GM23338 (cell line): ENCODE results near the gene LHX3.

Experiments used
- EZH2 ChIP-seq: fragments of 200-600 bp; sonication (generic); IDR thresholded peaks from one replicate; pipeline ENCODE4 v1.8.0; 2017; ENCODE audit warnings: antibody characterized with exemption, mild to moderate bottlenecking, low read depth; ENCODE audit not compliant: unreplicated experiment
- TF ChIP-seq, protein P1 (sequence below), 2 experiments: fragments of 200-600 bp in 1 of 2; sonication (generic) in 1 of 2; conservative IDR thresholded peaks; 2 replicates each; pipeline versions ENCODE4 v1.5.1 to v1.6.1; 2016 to 2017; ENCODE audit warnings: antibody characterized with exemption in 2 of 2, low read depth in 2 of 2, mild to moderate bottlenecking in 2 of 2, moderate library complexity in 1 of 2
- TF ChIP-seq, protein P2 (sequence below): IDR thresholded peaks from one replicate; pipeline ENCODE4 v1.6.1; 2018; ENCODE audit warnings: antibody characterized with exemption; ENCODE audit not compliant: unreplicated experiment

DNA sequence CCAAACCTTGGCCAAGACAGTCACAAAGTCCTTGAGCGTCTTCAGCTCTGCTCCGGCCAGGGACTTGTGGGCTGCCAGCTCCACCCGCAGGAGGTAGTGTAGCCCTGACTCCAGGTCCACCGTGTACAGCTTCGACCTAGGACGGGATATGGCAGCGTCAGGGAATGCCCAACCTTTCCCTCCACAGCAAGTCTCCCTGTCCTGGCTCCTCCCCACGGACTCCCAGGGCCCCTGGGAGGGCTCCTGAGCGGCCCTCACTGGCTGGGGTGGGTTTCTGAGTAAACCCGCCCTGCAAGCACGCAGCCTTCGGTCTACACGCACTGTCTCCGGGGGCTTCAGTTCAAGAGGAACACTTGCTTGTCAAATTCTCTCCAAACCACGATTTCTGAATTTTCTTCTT, 13.7 kb upstream of the LHX3 start:
- TF ChIP-seq, protein P1, sequence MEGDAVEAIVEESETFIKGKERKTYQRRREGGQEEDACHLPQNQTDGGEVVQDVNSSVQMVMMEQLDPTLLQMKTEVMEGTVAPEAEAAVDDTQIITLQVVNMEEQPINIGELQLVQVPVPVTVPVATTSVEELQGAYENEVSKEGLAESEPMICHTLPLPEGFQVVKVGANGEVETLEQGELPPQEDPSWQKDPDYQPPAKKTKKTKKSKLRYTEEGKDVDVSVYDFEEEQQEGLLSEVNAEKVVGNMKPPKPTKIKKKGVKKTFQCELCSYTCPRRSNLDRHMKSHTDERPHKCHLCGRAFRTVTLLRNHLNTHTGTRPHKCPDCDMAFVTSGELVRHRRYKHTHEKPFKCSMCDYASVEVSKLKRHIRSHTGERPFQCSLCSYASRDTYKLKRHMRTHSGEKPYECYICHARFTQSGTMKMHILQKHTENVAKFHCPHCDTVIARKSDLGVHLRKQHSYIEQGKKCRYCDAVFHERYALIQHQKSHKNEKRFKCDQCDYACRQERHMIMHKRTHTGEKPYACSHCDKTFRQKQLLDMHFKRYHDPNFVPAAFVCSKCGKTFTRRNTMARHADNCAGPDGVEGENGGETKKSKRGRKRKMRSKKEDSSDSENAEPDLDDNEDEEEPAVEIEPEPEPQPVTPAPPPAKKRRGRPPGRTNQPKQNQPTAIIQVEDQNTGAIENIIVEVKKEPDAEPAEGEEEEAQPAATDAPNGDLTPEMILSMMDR (conservative IDR thresholded peaks at IDR 0.05; ENCODE audit: low read depth in 2 of 2) = peak in 1 of 2 experiments; percentile 46; a peak in 2 of 4 replicates
- TF ChIP-seq EZH2 = no peak
- TF ChIP-seq, protein P2, sequence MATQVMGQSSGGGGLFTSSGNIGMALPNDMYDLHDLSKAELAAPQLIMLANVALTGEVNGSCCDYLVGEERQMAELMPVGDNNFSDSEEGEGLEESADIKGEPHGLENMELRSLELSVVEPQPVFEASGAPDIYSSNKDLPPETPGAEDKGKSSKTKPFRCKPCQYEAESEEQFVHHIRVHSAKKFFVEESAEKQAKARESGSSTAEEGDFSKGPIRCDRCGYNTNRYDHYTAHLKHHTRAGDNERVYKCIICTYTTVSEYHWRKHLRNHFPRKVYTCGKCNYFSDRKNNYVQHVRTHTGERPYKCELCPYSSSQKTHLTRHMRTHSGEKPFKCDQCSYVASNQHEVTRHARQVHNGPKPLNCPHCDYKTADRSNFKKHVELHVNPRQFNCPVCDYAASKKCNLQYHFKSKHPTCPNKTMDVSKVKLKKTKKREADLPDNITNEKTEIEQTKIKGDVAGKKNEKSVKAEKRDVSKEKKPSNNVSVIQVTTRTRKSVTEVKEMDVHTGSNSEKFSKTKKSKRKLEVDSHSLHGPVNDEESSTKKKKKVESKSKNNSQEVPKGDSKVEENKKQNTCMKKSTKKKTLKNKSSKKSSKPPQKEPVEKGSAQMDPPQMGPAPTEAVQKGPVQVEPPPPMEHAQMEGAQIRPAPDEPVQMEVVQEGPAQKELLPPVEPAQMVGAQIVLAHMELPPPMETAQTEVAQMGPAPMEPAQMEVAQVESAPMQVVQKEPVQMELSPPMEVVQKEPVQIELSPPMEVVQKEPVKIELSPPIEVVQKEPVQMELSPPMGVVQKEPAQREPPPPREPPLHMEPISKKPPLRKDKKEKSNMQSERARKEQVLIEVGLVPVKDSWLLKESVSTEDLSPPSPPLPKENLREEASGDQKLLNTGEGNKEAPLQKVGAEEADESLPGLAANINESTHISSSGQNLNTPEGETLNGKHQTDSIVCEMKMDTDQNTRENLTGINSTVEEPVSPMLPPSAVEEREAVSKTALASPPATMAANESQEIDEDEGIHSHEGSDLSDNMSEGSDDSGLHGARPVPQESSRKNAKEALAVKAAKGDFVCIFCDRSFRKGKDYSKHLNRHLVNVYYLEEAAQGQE = no peak
